Tibial nerve (tissue), 4 donors: ENCODE results near the gene TTC31. TPM values are rescaled to one million over a fixed set of nuclear protein-coding genes. Genes with fewer than 3 reads are reported as not detected.

ENCODE experiments used
- DNase-seq, 2 donors: peaks; one replicate each; pipeline ENCODE4 v3.0.0-alpha.2; 2019; ENCODE audit warnings: low spot score in 2 of 2
- H3K27ac ChIP-seq, 4 donors: fragments of 200-600 bp; sonication (generic) in 3 of 4; one replicate each; pipeline ENCODE4 v1.5.1; 2017 to 2019; ENCODE audit warnings: mild to moderate bottlenecking in 1 of 4
- H3K27me3 ChIP-seq, 2 donors: fragments of 200-600 bp; sonication (generic) in 1 of 2; one replicate each; pipeline versions ENCODE4 v1.5.1 to v1.6.0; 2017 to 2019
- H3K36me3 ChIP-seq, 3 donors: fragments of 200-600 bp; sonication (generic); one replicate each; pipeline ENCODE4 v1.5.1; 2018 to 2019
- H3K4me1 ChIP-seq, 4 donors: fragments of 200-600 bp; sonication (generic) in 3 of 4; one replicate each; pipeline ENCODE4 v1.5.1; 2017 to 2019
- H3K4me3 ChIP-seq, 4 donors: fragments of 200-600 bp; sonication (generic) in 3 of 4; one replicate each; pipeline ENCODE4 v1.5.1; 2017 to 2019; ENCODE audit warnings: mild to moderate bottlenecking in 1 of 4, moderate library complexity in 1 of 4
- H3K9me3 ChIP-seq, 4 donors: fragments of 200-600 bp; sonication (generic) in 3 of 4; one replicate each; pipeline ENCODE4 v1.5.1; 2017 to 2019
- CTCF ChIP-seq, 5 experiments: fragments of 200-600 bp in 3 of 5; fragments of 450-650 bp in 2 of 5; sonication (generic) in 3 of 5; IDR thresholded peaks; one replicate each; pipeline ENCODE4 v1.5.1; 2016 to 2019; ENCODE audit warnings: antibody characterized with exemption in 5 of 5, mild to moderate bottlenecking in 3 of 5, moderate library complexity in 2 of 5
- EP300 ChIP-seq, 2 donors: sonication (generic); formaldehyde crosslinking; IDR thresholded peaks; one replicate each; pipeline ENCODE4 v1.6.1; 2017; ENCODE audit warnings: antibody characterized with exemption in 2 of 2, mild to moderate bottlenecking in 1 of 2
- POLR2A ChIP-seq, 2 donors: fragments of 450-650 bp; IDR thresholded peaks; one replicate each; pipeline ENCODE4 v1.6.1; 2017; ENCODE audit warnings: antibody characterized with exemption in 2 of 2, mild to moderate bottlenecking in 2 of 2, moderate library complexity in 2 of 2
- WGBS, 2 donors: methylation state at CpG; one replicate each; pipeline ENCODE4 v1.1.5; 2018; 5-methylcytosine and 5-hydroxymethylcytosine counted together
- total RNA-seq, 4 donors: library from RNA; depleted of rRNA; stranded (reverse); fragments of >200 nt; gene quantifications; one replicate each; pipeline ENCODE4 v1.1.0, GENCODE V29; 2016

The TTC31 gene
- total RNA-seq, 4 donors from 2014 or later, result 14.6 to 43.3 (median 36.4) TPM

- peak overlapping the region; percentile 16 to 82 (median 76) for H3K27ac ChIP-seq
- H3K4me3 ChIP-seq, result peak overlapping the region; percentile 28 to 59 (median 56)
- peaks cover 0 to 75% (median 34%) of the 10 kb centered on the region in 4 donors for H3K4me1 ChIP-seq
- peak in 1 of 2 donors; percentile 11 for DNase-seq
- WGBS, 2 donors, result 44 to 52% methylated on average over 45 of the region's 45 CpGs
- peaks cover 0 to 36% of the 10 kb centered on the region in 2 donors for H3K27me3 ChIP-seq
- peaks cover 0 to 25% (median 0%) of the 10 kb centered on the region in 3 donors for H3K36me3 ChIP-seq
- TF ChIP-seq CTCF (IDR thresholded peaks at IDR 0.05), result no peak
- TF ChIP-seq EP300 (IDR thresholded peaks at IDR 0.05), result no peak
- TF ChIP-seq POLR2A (IDR thresholded peaks at IDR 0.05), result no peak
- no peaks in the 10 kb centered on the region for H3K9me3 ChIP-seq
These were observed 20.9 kb downstream of the TTC31 start for GRCh38 chr2:74503506-74504475.

DNA sequence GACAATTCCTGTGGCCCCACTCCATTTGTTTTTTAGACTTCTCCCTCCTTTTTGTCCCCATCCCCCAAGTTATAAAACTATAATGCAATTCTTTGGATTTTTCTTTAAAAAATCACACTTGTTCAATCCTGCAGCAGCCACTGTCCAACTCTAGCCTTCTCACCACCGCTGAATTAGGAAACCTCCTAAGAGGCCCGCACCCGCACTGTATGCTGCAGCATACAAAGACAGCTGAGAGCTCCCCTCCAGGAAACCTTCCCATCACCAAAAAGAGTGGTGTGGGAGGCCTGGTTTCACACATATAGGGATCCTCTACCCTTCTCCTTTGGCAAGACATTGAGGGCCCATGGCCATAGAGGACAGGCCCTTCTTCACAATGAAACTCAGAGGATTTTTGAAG lies 21.7 kb downstream of the TTC31 start:
- H3K4me1 ChIP-seq, result peaks cover 0 to 67% (median 26%) of the 10 kb centered on the region in 4 donors
- TF ChIP-seq POLR2A (IDR thresholded peaks at IDR 0.05), result no peak
- no peak for TF ChIP-seq EP300 (IDR thresholded peaks at IDR 0.05)
- H3K27me3 ChIP-seq, result peaks cover 0 to 30% of the 10 kb centered on the region in 2 donors
- H3K27ac ChIP-seq, result peak overlapping the region in 1 of 4 donors; percentile 79
- peaks cover 0 to 25% (median 0%) of the 10 kb centered on the region in 3 donors for H3K36me3 ChIP-seq
- DNase-seq, result no peak
- H3K9me3 ChIP-seq, result no peaks in the 10 kb centered on the region
- no peak overlapping the region for H3K4me3 ChIP-seq
- WGBS, 2 donors, result 91 to 95% methylated on average over 3 of the region's 3 CpGs

GRCh38 chr2:74505448-74506246 lies 22.8 kb downstream of the TTC31 start:
- TF ChIP-seq EP300 (IDR thresholded peaks at IDR 0.05) (no peak), POLR2A (IDR thresholded peaks at IDR 0.05) (no peak), CTCF (IDR thresholded peaks at IDR 0.05) (no peak)
- no peak for DNase-seq
- Histone ChIP-seq H3K4me3 (peak overlapping the region in 1 of 4 donors; percentile 5), H3K9me3 (no peaks in the 10 kb centered on the region), H3K27me3 (peaks cover 0 to 21% of the 10 kb centered on the region in 2 donors), H3K4me1 (peaks cover 0 to 63% (median 23%) of the 10 kb centered on the region in 4 donors), H3K36me3 (peaks cover 0 to 25% (median 0%) of the 10 kb centered on the region in 3 donors), H3K27ac (no peak overlapping the region)
- 96% methylated on average over 14 of the region's 14 CpGs for WGBS, 2 donors

GRCh38 chr2:74507145-74507925 lies 24.5 kb downstream of the TTC31 start, which contains the start of gene PCGF1:
PCGF1 (minus strand) TSS chr2:74507695; CDS start chr2:74507668, 27 bp downstream.
- TF ChIP-seq CTCF (IDR thresholded peaks at IDR 0.05), result peak in 3 of 5 experiments; percentile 11 to 52 (median 35)
- TF ChIP-seq EP300 (IDR thresholded peaks at IDR 0.05), result peak in 1 of 2 donors; percentile 93
- peak in 1 of 2 donors; percentile 48 for TF ChIP-seq POLR2A (IDR thresholded peaks at IDR 0.05)
- H3K27me3 ChIP-seq, result peaks cover 0 to 23% of the 10 kb centered on the region in 2 donors
- H3K36me3 ChIP-seq, result peaks cover 0 to 25% (median 0%) of the 10 kb centered on the region in 3 donors
- DNase-seq, result peak; percentile 99 to 100
- peaks cover 0 to 53% (median 23%) of the 10 kb centered on the region in 4 donors for H3K4me1 ChIP-seq
- no peaks in the 10 kb centered on the region for H3K9me3 ChIP-seq
- WGBS, 2 donors, result 1% methylated on average over 34 to 41 of the region's 56 CpGs
- H3K27ac ChIP-seq, result peak within 1 kb of the TSS; percentile 92 to 99 (median 95)
- peak within 1 kb of the TSS; percentile 63 to 88 (median 79) for H3K4me3 ChIP-seq
